Left colon (tissue), 2 donors: ENCODE data around the gene BBS1. TPM values are rescaled to one million over a fixed set of nuclear protein-coding genes. Genes with fewer than 3 reads are reported as not detected.
A peak's percentile ranks its signal among the peaks of the same experiment; 100 is the strongest.
"Not testable (repeated sequence)": the region's sequence is repeated elsewhere in the genome, so short reads cannot be mapped to it uniquely, and the experiment has no call there.

Experiments used
- ATAC-seq: fragments of 200-7000 bp; cut with Tn5 transposase; one replicate; pipeline ENCODE4 v1.9.1; 2020; ENCODE audit warnings: mild to moderate bottlenecking, moderate library complexity
- DNase-seq, 2 donors: peaks; one replicate each; pipeline ENCODE4 v3.0.0-alpha.2; 2020
- intact Hi-C, 2 donors: fragments of 100-400 bp; cut with DNase I in 1 of 2; cut with micrococcal nuclease in 1 of 2; formaldehyde crosslinking; loops; one replicate each; pipeline versions ENCODE4 v1.11.2 to v1.14.0; 2022; cut with DNase I, micrococcal nuclease
- long read RNA-seq: library from polyadenylated mRNA; unstranded; transcript quantifications from one replicate; pipeline ENCODE4 v2.0.0, GENCODE V29; 2021
- total RNA-seq, 2 donors: library from RNA; stranded (reverse); fragmentation: NEBNext Ultra II Directional; extraction: Animal tissue kit (Norgen Biotek cat#: 25700); gene quantifications; one replicate each; pipeline ENCODE4 v1.2.1, GENCODE V29; 2021
- donor health status: DM: no; HTN: no; CAD: no.
- donor health status: DM: yes; HTN: yes; CAD: no.

The BBS1 gene
- total RNA-seq, result 10 to 100 TPM; 29.8 to 34.8 TPM
- long read RNA-seq, partial matches to known transcripts, result 10 of 27 reads
- long read RNA-seq, other reads (novel, unspliced or antisense), result 13 of 27 reads

DNA sequence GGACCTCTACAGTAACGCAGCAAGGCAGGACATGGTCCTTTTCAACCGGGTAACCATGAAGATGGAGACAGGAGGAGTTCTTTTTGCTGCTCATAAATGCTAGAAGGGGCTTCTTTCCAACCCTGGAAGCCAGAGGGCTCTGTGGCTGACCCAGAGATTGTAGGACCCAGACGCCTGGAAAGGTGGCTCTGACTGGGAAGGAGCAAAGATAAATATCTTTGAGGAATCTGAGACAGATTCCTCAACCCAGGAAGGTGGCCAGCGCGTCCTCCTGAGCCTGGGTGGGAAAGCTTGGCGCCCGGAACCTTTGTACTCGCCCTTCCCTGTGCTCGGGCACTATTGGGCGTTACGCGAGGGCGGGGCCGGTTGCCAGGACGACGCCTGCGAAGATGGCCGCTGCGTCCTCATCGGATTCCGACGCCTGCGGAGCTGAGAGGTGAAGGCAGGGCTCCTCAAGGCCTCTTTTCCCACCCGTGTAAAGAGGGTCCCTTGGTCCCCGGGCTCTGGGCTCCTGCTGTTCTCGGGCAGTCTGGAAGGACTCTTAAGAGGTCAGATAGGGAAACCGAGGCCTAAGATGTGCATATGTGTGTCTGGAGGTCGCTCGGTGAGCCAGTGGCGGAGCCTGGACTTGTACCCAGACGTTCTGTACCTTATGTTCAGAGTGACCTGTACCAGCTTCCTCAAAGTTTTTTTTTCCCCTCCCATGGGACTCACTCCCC is at the start of gene BBS1:
Gene BBS1, plus strand, starts transcription at position 365 of the 719 bp plus-strand sequence. Its CDS starts 25 bp downstream, at position 390.
- DNase-seq, result peak; percentile 79 to 94
- intact Hi-C loops, result no loop called here
- ATAC-seq, result peak; percentile 100

DNA sequence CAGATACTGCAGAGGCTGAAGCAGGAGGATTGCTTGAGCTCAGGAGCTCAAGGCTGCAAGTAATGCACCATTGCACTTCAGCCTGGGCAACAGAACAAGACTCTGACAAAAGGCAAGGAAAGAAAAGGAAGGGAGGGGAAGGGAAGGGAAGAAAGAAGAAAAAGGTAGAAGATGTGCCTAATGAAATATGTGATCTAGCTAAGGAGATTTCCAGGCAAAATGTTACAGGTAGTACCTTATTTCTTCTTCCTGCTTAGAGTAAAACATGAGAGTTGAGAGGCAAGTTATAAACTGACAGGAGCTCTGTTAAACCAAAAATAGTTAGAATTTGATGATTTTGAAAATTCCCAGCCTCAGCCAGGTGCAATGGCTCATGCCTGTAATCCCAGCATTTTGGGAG is 48.4 kb upstream of the BBS1 start:
- intact Hi-C loops, result no loop called here
- ATAC-seq (no peak), DNase-seq (no peak)

DNA sequence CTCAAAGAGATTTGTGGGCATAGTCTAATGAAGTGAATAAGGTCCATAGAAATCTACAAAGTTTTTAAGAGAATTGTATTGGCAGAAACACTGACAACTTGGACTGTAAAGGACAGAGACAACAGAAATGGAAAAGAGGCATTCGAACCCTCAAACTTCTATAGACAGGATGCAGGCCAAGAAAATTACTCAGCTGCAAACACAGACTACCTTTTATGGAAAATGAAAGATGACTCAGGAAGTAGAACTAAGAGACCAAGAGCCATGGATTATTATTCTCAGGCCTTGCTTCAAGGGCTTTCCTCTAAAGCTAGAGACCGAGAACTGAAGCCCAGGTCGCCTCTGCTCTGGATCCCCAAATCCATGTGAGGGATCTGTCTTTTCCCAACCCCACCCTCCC is 47.5 kb upstream of the BBS1 start:
- intact Hi-C loops, result no loop called here
- DNase-seq (no peak), ATAC-seq (no peak)

DNA sequence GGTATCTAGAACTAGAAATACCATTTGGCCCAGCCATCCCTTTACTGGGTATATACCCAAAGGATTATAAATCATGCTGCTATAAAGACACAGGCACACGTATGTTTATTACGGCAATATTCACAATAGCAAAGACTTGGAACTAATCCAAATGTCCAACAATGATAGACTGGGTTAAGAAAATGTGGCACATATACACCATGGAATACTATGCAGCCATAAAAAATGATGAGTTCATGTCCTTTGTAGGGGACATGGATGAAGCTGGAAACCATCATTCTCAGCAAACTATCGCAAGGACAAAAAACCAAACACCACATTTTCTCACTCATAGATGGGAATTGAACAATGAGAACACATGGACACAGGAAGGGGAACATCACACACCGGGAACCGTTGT is 46.3 kb upstream of the BBS1 start:
- DNase-seq, ATAC-seq, intact Hi-C loops: not testable (repeated sequence)

DNA sequence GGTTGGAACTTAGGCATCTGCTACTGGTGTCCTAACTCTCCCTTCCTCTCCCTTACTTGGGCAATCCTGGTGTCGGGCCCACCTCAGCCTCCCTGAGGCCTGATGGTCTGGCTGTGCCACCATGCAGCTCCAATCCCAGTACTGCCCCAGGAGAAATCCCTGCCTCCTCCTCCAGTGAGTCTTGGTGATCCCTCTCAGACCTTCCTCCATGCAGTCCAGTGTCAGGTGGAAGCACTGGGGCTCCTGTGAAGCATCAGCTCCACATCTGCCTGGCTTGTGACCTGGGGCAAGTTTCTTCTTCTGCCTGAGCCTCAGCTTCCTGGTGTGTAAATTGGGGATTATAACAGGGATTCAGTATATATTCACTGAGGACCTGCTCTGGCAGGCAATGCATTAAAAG is 45.5 kb upstream of the BBS1 start:
- ATAC-seq, result no peak
- DNase-seq, result no peak
- intact Hi-C loops, result no loop called here

DNA sequence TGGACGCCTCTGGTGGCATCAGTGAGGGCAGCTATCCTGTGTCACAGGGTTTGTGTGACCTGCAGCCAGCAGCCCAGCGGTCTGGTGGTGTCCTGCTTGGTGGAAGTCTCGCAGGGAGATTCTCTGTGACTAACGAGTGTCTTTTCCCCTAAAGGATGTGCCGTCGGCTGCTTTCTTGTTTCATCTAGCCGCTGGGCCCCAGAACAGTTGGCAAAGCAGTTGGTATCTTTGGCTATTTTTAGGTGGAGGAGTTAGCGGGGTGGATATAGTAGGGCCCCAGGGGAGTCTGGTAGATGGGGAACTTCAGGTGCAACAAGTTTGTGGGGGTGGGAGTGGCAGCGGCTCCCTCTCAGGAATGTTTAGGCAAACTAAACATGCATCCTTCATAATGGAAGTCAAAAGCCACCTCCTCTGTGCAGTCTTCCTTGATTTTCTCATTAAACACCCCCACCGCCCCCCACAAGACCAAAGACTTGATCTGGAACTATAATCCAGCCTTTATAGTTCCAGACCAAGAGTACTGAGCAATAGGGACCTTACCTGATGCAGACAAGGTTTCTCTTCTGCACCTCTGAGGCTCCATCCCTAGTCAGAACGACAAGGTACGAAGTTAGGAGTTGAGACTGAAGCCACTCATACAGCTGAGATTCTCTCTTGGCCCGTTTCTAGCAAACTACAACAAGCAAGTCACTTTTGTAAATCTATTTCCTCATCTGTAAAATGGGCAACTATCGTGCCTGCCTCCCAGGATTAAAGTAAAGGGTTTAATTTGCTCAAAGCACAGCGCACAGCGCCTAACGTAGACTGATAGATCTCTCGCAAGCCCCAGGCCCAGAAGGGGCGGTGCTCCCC is 44.8 kb upstream of the BBS1 start:
- no peak for ATAC-seq
- no peak for DNase-seq
- intact Hi-C loops, result no loop called here

DNA sequence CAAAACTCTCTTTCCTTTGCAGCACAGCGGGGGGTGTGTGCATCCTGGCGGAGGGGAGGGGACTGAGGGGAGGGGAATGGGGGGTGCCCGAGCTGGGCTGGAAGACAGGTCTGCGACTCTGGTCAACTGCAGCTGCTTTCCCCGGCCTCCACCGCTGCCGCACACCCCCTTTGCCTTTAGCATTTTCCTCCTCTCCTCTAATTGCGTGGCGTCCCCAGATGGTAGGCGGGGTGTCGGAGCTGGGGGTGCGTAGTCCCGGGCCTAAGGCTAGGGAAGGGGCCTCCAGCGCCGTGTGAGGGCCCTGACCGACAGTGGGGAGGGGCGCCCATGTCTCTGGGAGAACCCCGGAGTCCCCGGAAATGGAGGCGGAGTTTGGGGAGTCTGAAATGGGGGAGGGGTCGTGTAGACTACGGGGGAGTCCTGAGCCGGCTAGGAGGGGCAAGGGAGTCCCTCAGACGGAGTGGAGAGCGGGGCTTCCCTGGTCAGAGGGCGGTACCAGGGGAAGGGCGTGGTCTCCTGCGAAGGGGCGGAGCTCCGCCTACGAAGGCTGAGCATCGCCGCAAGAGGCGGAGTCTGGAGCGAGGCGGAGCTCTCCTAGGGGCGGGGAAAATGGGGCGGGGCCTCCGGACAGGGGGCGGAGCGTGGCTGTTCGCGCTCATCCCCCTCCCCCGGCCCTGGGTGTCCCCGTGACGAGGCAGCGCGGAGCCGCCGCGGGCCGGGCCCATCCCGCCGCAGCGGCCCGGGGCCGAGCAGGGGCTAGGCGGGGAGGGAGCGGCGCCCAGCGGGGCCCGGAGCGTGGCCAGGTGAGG is 44.0 kb upstream of the BBS1 start, which contains the start of gene PELI3:
Gene PELI3, plus strand, starts transcription at position 681 of the 809 bp plus-strand sequence. CDS start 1,224 bp downstream, outside the sequence.
- intact Hi-C loops, result no loop called here
- DNase-seq, result peak; percentile 91 to 95
- peak; percentile 96 for ATAC-seq

DNA sequence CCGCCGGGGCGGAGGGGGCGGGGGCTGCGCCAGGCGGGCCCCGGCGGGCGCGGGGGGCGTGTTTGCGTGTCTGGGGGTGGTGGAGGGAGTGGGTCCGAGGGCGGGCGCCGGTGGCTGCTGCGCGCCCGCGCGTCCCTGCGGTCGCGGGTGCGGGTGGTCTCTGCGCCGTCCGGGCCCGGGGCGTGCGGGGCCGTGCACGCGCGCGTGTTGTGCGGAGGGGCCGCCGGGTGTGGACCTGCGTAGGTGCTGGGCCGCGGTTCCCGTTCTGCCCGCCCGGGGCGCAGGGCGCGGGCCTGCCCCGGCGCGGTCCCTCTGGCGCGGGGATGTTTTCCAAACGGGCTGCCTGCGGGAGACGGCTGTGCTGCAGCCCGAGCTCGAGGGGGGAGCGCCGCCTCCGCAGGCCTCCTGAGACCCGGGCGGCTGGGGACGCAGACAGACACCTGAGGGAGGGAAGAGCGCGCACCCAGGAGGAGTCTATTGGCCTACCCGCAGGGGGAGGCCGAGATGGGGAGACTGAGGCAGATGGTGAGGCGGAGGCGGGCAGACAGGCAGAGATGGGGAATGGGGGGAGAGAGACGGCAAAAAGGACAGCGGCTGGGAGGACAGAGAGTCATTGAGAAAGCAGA is 43.3 kb upstream of the BBS1 start:
- peak; percentile 19 for ATAC-seq
- DNase-seq, result peak; percentile 30 to 45
- intact Hi-C loops, result no loop called here

DNA sequence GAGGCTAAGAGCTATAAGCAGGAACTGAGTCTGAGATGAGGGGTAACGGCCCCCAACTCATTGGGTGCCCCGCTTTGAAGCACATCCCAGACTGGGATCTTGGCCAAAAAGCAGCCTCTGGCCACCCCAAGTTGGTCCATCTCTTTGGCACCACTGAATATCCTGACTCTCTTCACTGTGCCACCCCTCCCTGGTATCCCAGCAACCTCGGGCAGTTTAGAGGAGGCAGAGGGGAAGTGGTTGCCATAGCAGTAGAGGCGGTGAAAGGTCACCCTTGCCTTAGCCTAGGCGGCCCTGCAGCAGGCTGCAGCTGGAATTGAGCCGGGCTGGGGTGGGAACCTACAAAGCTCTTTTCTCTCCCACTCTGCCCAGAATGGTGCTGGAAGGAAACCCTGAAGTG is 42.7 kb upstream of the BBS1 start:
- peak; percentile 55 to 62 for DNase-seq
- ATAC-seq, result peak; percentile 64
- intact Hi-C loops, result no loop called here

DNA sequence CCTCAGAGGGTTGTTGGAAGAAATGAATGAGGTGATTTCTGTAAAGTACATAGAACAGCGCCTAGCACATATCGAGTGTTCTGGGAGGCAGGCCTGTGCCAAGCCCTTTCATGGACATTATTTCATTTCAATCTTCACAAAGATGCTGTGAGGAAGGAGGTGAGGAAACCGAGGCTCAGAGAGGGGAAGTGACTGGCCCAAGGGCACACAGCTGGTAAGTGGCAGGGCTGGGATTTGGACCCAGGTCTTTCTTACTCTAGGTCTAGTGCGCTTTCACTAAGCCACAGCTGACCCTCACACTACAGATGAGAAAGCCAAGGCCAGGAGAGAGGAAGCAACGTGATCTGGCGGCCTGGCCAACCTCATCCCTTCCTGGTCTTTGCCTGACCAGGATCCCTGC is 41.7 kb upstream of the BBS1 start:
- ATAC-seq, result no peak
- intact Hi-C loops, result no loop called here
- no peak for DNase-seq

DNA sequence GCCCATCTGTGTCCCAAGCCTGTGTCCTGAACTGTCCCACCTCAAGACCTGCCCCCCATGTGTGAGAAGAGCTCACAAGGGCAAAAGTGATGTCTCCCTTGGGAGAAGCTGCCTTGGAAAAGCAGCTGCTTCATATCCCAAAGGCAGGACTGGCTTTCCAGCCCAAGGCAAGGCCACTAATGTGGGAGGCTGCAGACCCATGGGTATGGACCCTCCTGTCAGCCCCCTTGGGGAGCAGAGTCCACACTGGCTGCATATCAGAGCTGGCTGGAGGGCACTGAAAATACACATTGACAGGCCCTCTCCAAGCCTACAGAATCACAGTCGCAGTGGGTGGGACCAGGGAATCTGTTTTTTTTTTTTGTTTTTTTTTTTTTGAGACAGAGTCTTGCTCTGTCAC is 41.0 kb upstream of the BBS1 start:
- DNase-seq (no peak), ATAC-seq (no peak)
- intact Hi-C loops, result no loop called here

DNA sequence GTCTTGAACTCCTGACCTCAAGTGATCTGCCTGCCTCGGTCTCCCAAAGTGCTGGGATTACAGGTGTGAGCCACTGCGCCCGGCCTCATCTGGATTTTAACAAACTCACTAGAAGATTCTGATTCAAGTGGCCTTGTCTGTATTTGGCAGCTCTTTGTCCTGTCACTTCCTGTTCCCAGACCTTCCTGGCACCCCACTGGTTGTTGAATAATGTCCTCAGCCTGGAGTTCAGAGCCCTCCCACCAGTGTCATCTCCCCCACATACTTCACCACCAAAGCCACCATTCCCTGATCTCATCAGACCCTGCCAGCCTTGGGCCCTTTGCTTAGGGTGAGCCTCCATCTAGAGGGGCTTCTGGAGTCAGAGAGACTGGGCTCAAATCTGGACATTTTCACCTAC is 40.4 kb upstream of the BBS1 start:
- no peak for ATAC-seq
- intact Hi-C loops, result no loop called here
- DNase-seq, result no peak

DNA sequence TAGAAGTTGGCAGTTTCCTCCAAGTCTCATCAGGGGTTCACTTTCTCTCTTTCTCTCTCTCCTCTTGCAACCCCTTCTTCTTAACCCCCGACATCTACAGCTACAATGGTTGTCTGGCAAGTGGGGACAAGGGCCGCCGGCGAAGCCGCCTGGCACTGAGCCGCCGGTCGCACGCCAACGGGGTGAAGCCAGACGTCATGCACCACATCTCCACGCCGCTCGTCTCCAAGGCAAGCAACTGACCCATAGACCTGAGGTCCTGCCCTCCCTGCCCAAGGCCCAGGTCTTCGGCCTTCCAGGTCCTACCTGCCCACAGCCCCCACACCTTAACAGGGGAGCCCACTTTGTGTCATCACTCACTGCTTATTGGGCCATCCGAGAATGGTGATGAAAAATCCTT is 39.3 kb upstream of the BBS1 start:
- ATAC-seq (no peak), DNase-seq (no peak)
- intact Hi-C loops, result no loop called here

DNA sequence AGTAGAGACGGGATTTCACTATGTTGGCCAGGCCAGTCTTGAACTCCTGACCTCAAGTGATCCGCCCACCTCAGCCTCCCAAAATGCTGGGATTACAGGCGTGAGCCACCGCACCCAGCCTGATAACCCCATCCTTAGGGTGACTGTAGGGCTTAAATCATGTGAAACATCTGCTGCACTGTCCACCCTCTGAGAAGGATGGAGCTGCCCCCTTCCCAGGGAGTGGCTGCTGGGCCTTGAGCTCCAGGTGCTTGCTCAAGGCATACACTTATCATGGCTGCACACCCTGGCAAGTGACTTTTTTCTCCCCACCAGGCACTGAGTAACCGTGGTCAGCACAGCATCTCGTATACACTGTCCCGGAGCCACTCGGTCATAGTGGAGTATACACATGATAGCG is 38.4 kb upstream of the BBS1 start:
- ATAC-seq (no peak), DNase-seq (no peak)
- intact Hi-C loops, result no loop called here

DNA sequence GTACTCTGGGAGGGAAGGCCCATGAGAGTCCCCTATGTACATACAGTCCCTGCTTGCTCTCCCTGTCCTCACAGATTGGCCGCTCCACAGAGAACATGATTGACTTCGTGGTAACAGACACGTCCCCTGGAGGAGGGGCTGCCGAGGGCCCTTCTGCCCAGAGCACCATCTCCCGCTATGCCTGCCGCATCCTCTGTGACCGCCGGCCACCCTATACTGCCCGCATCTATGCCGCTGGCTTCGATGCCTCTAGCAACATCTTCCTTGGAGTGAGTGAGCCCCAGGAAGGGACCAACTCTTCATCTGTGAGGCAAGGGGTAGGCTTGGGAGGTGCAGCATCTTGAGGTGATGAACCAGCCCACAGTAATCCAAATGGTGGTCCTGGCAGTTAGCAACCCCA is 37.3 kb upstream of the BBS1 start:
- ATAC-seq (no peak), DNase-seq (no peak)
- intact Hi-C loops, result no loop called here

DNA sequence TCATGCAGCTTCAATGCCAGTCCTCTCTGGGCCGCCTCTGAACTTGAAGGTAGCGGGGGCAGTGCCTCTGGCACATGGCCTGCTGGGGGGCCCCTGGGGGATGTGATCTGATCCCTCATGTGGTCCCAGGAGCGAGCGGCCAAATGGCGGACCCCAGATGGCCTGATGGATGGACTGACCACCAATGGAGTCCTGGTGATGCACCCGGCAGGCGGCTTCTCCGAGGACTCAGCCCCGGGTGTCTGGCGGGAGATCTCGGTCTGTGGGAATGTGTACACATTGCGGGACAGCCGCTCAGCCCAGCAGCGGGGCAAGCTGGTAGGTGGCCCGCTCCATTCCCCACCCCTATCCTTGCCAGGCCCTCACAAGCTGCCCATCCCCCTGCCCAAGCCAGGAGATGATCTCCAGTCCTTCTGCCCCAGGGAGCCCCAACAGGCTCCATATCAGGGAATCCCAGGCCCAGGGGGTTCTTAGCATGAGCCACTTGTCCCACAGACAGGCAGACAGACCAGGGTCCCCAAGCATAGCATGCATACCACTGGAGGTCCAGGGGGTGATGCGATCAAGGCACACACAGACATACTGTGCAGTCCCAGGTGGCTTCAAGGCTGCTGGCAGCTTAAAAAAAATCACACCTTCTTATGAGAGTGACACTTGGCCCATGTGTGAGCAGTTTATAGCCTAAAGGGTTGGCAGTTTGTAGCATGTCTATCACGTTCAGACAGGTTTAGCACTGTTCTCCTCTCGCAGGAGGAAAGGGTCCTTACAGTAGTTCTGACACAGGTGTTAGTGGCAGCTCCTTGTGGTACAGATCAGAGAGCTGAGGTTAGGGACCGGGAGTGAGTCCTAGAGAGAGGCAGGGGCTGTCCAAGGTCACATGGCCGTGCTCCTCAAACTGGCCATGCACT is 36.6 kb upstream of the BBS1 start:
- ATAC-seq (no peak), DNase-seq (no peak)
- intact Hi-C loops, result no loop called here

DNA sequence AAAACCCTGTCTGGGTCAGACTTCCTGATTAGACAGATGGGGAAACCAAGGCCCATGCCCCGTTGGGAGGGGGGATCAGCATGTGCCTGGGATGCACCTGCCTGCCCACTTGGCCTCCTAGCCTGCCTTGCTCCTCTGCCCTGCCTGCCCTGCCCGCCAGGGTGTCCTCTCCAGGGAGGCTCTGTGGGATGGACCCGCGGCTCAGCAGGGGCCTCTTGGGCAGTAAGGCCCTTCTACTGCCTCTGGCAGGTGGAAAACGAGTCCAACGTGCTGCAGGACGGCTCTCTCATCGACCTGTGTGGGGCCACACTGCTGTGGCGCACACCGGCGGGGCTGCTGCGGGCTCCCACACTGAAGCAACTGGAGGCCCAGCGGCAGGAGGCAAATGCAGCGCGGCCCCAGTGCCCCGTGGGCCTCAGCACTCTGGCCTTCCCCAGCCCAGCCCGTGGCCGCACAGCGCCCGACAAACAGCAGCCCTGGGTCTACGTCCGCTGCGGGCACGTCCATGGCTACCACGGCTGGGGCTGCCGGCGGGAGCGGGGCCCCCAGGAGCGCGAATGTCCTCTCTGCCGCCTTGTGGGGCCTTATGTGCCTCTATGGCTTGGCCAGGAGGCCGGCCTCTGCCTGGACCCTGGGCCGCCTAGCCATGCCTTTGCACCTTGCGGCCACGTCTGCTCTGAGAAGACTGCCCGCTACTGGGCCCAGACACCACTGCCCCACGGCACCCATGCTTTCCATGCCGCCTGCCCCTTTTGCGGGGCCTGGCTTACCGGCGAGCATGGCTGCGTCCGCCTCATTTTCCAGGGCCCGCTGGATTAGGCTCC is 34.9 kb upstream of the BBS1 start:
- DNase-seq (no peak), ATAC-seq (no peak)
- intact Hi-C loops, result no loop called here
